ENCODE results near the gene HNRNPM.

HNRNPM gene

DNA sequence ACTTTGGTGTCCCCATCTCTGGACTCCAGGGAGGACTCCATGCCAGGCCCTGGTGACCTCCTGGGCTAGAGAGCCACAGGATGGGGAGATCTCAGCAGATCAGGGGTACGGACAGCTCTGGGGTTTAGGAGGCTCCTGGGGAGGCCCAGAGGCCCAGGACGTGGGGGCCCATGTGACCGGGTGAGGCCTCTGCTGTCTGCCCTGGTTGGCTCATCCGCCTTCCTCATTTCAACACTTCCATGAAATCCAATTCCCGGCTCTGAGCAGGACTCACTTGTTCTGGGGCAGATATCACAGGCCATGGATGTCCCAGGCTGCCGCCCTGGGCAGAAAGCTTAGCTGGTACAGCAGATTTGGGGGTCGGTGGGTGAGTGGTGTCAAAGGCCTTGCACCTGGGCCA is 58.7 kb downstream of the HNRNPM start:
- TF ChIP-seq, protein P1, sequence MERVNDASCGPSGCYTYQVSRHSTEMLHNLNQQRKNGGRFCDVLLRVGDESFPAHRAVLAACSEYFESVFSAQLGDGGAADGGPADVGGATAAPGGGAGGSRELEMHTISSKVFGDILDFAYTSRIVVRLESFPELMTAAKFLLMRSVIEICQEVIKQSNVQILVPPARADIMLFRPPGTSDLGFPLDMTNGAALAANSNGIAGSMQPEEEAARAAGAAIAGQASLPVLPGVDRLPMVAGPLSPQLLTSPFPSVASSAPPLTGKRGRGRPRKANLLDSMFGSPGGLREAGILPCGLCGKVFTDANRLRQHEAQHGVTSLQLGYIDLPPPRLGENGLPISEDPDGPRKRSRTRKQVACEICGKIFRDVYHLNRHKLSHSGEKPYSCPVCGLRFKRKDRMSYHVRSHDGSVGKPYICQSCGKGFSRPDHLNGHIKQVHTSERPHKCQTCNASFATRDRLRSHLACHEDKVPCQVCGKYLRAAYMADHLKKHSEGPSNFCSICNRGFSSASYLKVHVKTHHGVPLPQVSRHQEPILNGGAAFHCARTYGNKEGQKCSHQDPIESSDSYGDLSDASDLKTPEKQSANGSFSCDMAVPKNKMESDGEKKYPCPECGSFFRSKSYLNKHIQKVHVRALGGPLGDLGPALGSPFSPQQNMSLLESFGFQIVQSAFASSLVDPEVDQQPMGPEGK (CRISPR knock-in tag; IDR thresholded peaks at IDR 0.05; ENCODE audit: borderline replicate concordance), result no peak
- TF ChIP-seq RARB (CRISPR knock-in tag; IDR thresholded peaks at IDR 0.05) (no peak), GLIS3 (CRISPR knock-in tag; IDR thresholded peaks at IDR 0.05) (no peak), ZFP3 (CRISPR knock-in tag; IDR thresholded peaks at IDR 0.05) (no peak)
- TF ChIP-seq, protein P2, sequence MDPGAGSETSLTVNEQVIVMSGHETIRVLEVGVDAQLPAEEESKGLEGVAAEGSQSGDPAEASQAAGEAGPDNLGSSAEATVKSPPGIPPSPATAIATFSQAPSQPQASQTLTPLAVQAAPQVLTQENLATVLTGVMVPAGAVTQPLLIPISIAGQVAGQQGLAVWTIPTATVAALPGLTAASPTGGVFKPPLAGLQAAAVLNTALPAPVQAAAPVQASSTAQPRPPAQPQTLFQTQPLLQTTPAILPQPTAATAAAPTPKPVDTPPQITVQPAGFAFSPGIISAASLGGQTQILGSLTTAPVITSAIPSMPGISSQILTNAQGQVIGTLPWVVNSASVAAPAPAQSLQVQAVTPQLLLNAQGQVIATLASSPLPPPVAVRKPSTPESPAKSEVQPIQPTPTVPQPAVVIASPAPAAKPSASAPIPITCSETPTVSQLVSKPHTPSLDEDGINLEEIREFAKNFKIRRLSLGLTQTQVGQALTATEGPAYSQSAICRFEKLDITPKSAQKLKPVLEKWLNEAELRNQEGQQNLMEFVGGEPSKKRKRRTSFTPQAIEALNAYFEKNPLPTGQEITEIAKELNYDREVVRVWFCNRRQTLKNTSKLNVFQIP (CRISPR knock-in tag; IDR thresholded peaks at IDR 0.05; ENCODE audit: borderline replicate concordance, low read depth), result no peak
- ATAC-seq, result no peak

DNA sequence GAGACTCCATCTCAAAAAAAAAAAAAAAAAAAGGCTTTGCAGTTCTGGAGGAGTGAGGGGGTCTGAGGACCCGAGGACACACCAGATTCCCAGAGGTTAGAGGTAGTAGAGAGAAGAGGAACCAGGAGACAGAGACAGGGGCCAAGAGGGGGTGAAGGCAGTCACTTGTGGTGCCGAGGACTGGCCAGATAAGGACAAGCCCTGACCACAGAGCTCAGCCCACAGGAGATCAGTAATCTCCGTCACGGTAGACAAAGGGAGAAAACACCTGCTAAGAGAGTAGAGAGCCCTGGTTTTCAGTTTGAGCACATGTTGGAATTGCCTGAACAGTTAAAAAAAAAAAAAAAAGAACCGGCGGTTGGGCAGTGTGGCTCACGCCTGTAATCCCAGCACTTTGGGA is 59.4 kb downstream of the HNRNPM start:
- TF ChIP-seq BACH2 (CRISPR knock-in tag; IDR thresholded peaks at IDR 0.05; ENCODE audit: borderline replicate concordance), result no peak
- no peak for TF ChIP-seq TCF4 (CRISPR knock-in tag; IDR thresholded peaks at IDR 0.05; ENCODE audit: borderline replicate concordance)
- TF ChIP-seq ZFP30 (CRISPR knock-in tag; IDR thresholded peaks at IDR 0.05), result no peak
- TF ChIP-seq ISL1 (CRISPR knock-in tag; IDR thresholded peaks at IDR 0.05), result no peak
- no peak for TF ChIP-seq SNAI2 (CRISPR knock-in tag; IDR thresholded peaks at IDR 0.05)
- TF ChIP-seq PPARA (CRISPR knock-in tag; IDR thresholded peaks at IDR 0.05; ENCODE audit: borderline replicate concordance), result no peak
- TF ChIP-seq ZNF565 (CRISPR knock-in tag; conservative IDR thresholded peaks at IDR 0.05; ENCODE audit: low read depth), result no peak
- no peak for TF ChIP-seq ARNTL (CRISPR knock-in tag; IDR thresholded peaks at IDR 0.05; ENCODE audit: borderline replicate concordance, low read depth)
- TF ChIP-seq ZC3H10 (CRISPR knock-in tag; IDR thresholded peaks at IDR 0.05), result no peak
- TF ChIP-seq, protein P3, sequence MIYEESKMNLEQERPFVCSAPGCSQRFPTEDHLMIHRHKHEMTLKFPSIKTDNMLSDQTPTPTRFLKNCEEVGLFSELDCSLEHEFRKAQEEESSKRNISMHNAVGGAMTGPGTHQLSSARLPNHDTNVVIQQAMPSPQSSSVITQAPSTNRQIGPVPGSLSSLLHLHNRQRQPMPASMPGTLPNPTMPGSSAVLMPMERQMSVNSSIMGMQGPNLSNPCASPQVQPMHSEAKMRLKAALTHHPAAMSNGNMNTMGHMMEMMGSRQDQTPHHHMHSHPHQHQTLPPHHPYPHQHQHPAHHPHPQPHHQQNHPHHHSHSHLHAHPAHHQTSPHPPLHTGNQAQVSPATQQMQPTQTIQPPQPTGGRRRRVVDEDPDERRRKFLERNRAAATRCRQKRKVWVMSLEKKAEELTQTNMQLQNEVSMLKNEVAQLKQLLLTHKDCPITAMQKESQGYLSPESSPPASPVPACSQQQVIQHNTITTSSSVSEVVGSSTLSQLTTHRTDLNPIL (CRISPR knock-in tag; IDR thresholded peaks at IDR 0.05; ENCODE audit: low read depth), result no peak
- TF ChIP-seq ZNF70 (CRISPR knock-in tag; IDR thresholded peaks at IDR 0.05), result no peak
- no peak for TF ChIP-seq TOX (CRISPR knock-in tag; IDR thresholded peaks at IDR 0.05; ENCODE audit: borderline replicate concordance)
- TF ChIP-seq RARB (CRISPR knock-in tag; IDR thresholded peaks at IDR 0.05), result no peak
- TF ChIP-seq, protein P2 (CRISPR knock-in tag; IDR thresholded peaks at IDR 0.05; ENCODE audit: borderline replicate concordance, low read depth), result no peak
- TF ChIP-seq CSDC2 (CRISPR knock-in tag; IDR thresholded peaks at IDR 0.05), result no peak
- TF ChIP-seq, protein P4, sequence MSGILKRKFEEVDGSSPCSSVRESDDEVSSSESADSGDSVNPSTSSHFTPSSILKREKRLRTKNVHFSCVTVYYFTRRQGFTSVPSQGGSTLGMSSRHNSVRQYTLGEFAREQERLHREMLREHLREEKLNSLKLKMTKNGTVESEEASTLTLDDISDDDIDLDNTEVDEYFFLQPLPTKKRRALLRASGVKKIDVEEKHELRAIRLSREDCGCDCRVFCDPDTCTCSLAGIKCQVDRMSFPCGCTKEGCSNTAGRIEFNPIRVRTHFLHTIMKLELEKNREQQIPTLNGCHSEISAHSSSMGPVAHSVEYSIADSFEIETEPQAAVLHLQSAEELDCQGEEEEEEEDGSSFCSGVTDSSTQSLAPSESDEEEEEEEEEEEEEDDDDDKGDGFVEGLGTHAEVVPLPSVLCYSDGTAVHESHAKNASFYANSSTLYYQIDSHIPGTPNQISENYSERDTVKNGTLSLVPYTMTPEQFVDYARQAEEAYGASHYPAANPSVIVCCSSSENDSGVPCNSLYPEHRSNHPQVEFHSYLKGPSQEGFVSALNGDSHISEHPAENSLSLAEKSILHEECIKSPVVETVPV (CRISPR knock-in tag; IDR thresholded peaks at IDR 0.05), result no peak
- TF ChIP-seq ESRRG (CRISPR knock-in tag; IDR thresholded peaks at IDR 0.05), result no peak
- no peak for ATAC-seq

DNA sequence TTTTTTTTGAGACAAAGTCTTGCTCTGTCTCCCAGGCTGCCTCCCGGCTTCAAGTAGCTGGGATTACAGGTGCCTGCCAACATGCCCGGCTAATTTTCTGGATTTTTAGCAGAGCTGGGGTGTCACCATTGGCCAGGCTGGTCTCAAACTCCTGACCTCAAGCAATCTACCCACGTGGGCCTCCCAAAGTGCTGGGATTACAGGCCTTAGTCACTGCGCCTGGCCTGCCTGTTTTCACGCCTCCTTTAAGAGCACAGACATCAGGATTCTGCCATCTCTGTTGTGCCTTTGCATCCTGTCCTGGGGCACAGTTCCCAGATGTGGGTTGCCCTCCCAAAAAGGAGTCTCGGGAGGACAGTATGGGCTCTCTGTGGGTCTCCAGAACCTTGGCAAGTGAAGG is 60.1 kb downstream of the HNRNPM start:
- no peak for ATAC-seq
- TF ChIP-seq ESRRG (CRISPR knock-in tag; IDR thresholded peaks at IDR 0.05), result no peak
- no peak for TF ChIP-seq TOX (CRISPR knock-in tag; IDR thresholded peaks at IDR 0.05; ENCODE audit: borderline replicate concordance)
- TF ChIP-seq, protein P5, sequence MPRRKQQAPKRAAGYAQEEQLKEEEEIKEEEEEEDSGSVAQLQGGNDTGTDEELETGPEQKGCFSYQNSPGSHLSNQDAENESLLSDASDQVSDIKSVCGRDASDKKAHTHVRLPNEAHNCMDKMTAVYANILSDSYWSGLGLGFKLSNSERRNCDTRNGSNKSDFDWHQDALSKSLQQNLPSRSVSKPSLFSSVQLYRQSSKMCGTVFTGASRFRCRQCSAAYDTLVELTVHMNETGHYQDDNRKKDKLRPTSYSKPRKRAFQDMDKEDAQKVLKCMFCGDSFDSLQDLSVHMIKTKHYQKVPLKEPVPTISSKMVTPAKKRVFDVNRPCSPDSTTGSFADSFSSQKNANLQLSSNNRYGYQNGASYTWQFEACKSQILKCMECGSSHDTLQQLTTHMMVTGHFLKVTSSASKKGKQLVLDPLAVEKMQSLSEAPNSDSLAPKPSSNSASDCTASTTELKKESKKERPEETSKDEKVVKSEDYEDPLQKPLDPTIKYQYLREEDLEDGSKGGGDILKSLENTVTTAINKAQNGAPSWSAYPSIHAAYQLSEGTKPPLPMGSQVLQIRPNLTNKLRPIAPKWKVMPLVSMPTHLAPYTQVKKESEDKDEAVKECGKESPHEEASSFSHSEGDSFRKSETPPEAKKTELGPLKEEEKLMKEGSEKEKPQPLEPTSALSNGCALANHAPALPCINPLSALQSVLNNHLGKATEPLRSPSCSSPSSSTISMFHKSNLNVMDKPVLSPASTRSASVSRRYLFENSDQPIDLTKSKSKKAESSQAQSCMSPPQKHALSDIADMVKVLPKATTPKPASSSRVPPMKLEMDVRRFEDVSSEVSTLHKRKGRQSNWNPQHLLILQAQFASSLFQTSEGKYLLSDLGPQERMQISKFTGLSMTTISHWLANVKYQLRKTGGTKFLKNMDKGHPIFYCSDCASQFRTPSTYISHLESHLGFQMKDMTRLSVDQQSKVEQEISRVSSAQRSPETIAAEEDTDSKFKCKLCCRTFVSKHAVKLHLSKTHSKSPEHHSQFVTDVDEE (CRISPR knock-in tag; IDR thresholded peaks at IDR 0.05), result no peak
- TF ChIP-seq, protein P2 (CRISPR knock-in tag; IDR thresholded peaks at IDR 0.05; ENCODE audit: borderline replicate concordance, low read depth), result no peak
- TF ChIP-seq, protein P1 (CRISPR knock-in tag; IDR thresholded peaks at IDR 0.05; ENCODE audit: borderline replicate concordance), result no peak
- no peak for TF ChIP-seq ZNF70 (CRISPR knock-in tag; IDR thresholded peaks at IDR 0.05)

All from SK-N-SH treated with all-trans-retinoic acid at 6 μM for 48 hours (cell line).